ENCODE measurements around the gene ZNF681.
"Not testable (repeated sequence)": the region's sequence is repeated elsewhere in the genome, so short reads cannot be mapped to it uniquely, and the experiment has no call there.

ZNF681 gene

DNA sequence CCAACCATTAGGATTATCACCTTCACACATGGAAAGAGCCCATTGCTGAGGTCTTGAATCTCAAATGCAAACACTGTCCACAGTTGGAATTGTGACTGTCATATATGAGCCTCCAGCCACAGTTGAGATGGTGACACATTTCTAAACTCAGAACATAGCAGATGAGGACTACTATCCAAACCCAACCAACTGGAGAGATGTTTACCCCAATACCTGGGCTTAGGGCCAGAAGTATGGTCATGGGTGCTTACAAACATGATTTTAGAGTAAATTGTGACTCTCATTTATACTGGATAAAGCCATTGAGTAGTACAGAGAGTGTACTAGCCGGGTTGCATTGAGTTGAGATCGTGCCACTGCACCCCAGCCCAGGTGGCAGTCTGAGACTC is 14.0 kb upstream of the ZNF681 start:
- Histone ChIP-seq H3K4me3 (ENCODE audit: low read depth, low read length) (no peak overlapping the region), H3K9me3 (ENCODE audit: control insufficient read depth, insufficient read depth, low read length) (no peaks in the 10 kb centered on the region), H3K4me1 (ENCODE audit: control insufficient read depth, insufficient read depth, low read length) (no peaks in the 10 kb centered on the region), H3K36me3 (ENCODE audit: control insufficient read depth, insufficient read depth, low read length) (peaks cover 27% of the 10 kb centered on the region), H3K27me3 (ENCODE audit: control insufficient read depth, insufficient read depth, low read length) (no peaks in the 10 kb centered on the region), H3K9ac (ENCODE audit: low read depth, low read length) (no peak overlapping the region)

DNA sequence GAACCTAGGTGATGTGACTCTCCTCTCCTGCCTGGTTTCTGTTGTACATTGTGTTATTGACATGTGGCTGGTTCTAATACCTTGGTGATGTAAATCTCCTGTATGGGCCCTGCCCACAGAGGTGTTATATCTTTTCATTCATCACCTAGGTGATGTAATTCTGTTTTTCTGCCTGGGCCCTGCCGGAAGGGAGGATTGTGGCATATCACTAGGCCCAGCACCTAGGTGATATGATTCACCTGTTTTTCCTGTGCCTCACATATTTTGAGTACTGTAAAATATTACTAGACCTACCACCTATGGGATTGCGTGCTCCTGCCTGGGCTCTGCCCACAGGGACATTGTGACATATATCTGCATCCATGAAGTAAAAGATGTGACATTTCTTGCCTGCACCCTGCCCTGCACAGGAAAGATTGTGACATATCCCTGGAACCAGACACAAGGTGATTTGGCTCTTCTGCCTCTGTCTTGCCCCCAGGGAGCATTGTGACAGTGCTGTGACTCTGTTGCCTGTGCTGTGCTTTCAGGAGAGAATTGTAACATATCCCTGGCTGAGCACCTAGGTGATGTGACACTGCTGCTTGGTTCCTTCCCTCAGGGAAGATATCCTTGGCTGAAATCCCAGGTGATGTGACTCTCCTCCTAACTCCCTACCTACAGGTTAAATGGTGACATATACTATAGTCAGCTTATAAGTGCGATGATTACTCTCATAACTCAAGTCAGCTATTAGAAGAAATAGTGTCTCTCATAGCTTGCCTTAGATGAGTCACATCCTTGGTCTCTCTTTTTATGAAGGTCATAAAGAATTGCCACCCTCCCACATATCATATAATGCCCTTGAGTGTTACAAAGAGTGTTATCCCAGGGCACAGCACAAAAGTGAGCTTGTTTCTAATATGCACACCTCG is 13.3 kb upstream of the ZNF681 start:
- H3K27me3 ChIP-seq (ENCODE audit: control insufficient read depth, insufficient read depth, low read length), result no peaks in the 10 kb centered on the region
- no peaks in the 10 kb centered on the region for H3K9me3 ChIP-seq (ENCODE audit: control insufficient read depth, insufficient read depth, low read length)
- H3K4me1 ChIP-seq (ENCODE audit: control insufficient read depth, insufficient read depth, low read length), result no peaks in the 10 kb centered on the region
- H3K36me3 ChIP-seq (ENCODE audit: control insufficient read depth, insufficient read depth, low read length), result peaks cover 25% of the 10 kb centered on the region
- H3K9ac ChIP-seq (ENCODE audit: low read depth, low read length), result no peak overlapping the region
- H3K4me3 ChIP-seq (ENCODE audit: low read depth, low read length), result no peak overlapping the region

- Histone ChIP-seq H3K4me1 (ENCODE audit: control insufficient read depth, insufficient read depth, low read length) (no peaks in the 10 kb centered on the region), H3K9me3 (ENCODE audit: control insufficient read depth, insufficient read depth, low read length) (no peaks in the 10 kb centered on the region), H3K27me3 (ENCODE audit: control insufficient read depth, insufficient read depth, low read length) (no peaks in the 10 kb centered on the region), H3K4me3 (ENCODE audit: low read depth, low read length) (no peak overlapping the region), H3K36me3 (ENCODE audit: control insufficient read depth, insufficient read depth, low read length) (peaks cover 20% of the 10 kb centered on the region), H3K9ac (ENCODE audit: low read depth, low read length) (no peak overlapping the region)
Measured at GRCh38 chr19:23771316-23771715, 12.6 kb upstream of the ZNF681 start.

DNA sequence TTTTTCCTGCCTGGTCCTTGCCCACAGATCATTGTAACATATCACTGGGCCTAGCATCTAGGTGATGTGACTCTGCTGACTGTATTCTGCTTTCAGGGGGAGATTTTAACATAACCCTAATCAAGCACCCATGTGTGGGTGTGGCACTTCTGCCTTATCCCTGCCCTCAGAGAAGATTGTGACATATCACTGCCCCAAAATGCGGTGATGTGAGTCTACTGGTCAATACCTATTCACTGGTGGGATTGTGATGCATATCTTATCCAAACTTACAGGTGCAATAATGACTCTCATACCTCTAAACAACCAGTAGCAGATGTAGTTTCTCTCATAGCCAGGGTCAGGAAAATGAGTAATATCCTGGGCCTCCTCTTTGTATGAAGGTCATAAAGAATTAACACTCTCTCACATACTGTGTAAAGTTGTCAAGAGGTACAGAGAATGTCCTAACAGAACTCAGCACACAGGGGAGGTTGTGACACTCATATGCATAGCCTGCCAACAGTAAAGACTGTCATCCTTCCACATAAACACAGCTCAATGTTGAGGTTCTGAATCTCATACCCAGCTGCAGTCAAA is 12.1 kb upstream of the ZNF681 start:
- Histone ChIP-seq H3K9me3 (ENCODE audit: control insufficient read depth, insufficient read depth, low read length) (no peaks in the 10 kb centered on the region), H3K9ac (ENCODE audit: low read depth, low read length) (no peak overlapping the region), H3K36me3 (ENCODE audit: control insufficient read depth, insufficient read depth, low read length) (peaks cover 17% of the 10 kb centered on the region), H3K4me1 (ENCODE audit: control insufficient read depth, insufficient read depth, low read length) (no peaks in the 10 kb centered on the region), H3K27me3 (ENCODE audit: control insufficient read depth, insufficient read depth, low read length) (no peaks in the 10 kb centered on the region), H3K4me3 (ENCODE audit: low read depth, low read length) (no peak overlapping the region)

- Histone ChIP-seq H3K4me1 (ENCODE audit: control insufficient read depth, insufficient read depth, low read length) (peaks cover 1% of the 10 kb centered on the region), H3K9ac (ENCODE audit: low read depth, low read length) (no peak overlapping the region), H3K27me3 (ENCODE audit: control insufficient read depth, insufficient read depth, low read length) (no peaks in the 10 kb centered on the region), H3K36me3 (ENCODE audit: control insufficient read depth, insufficient read depth, low read length) (peaks cover 15% of the 10 kb centered on the region), H3K4me3 (ENCODE audit: low read depth, low read length) (no peak overlapping the region), H3K9me3 (ENCODE audit: control insufficient read depth, insufficient read depth, low read length) (no peaks in the 10 kb centered on the region)
Measured at GRCh38 chr19:23769691-23770468, 11.2 kb upstream of the ZNF681 start.

DNA sequence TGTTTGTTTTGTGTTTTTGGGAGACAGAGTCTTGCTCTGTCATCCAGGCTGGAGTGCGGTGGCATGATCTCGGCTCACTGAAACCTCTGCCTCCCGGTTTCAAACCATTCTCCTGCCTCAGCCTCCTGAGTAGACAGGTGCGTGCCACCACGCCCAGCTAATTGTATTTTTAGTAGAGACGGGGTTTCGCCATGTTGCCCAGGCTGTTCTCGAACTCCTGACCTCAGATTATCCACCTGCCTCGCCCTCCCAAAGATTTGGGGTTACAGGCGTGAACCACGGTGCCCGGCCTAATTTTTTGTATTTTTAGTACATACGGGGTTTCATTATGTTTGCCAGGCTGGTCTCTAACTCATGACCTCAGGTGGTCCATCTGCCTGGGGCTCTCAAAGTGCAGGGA is 8.3 kb upstream of the ZNF681 start:
- no peak overlapping the region for H3K9ac ChIP-seq (ENCODE audit: low read depth, low read length)
- H3K27me3 ChIP-seq (ENCODE audit: control insufficient read depth, insufficient read depth, low read length), result no peaks in the 10 kb centered on the region
- H3K36me3 ChIP-seq (ENCODE audit: control insufficient read depth, insufficient read depth, low read length), result peaks cover 4% of the 10 kb centered on the region
- peaks cover 3% of the 10 kb centered on the region for H3K4me1 ChIP-seq (ENCODE audit: control insufficient read depth, insufficient read depth, low read length)
- no peak overlapping the region for H3K4me3 ChIP-seq (ENCODE audit: low read depth, low read length)
- no peaks in the 10 kb centered on the region for H3K9me3 ChIP-seq (ENCODE audit: control insufficient read depth, insufficient read depth, low read length)

GRCh38 chr19:23764781-23765180 is 6.1 kb upstream of the ZNF681 start:
- Histone ChIP-seq H3K4me3 (ENCODE audit: low read depth, low read length) (peak overlapping the region; percentile 26), H3K9me3 (ENCODE audit: control insufficient read depth, insufficient read depth, low read length) (no peaks in the 10 kb centered on the region)

DNA sequence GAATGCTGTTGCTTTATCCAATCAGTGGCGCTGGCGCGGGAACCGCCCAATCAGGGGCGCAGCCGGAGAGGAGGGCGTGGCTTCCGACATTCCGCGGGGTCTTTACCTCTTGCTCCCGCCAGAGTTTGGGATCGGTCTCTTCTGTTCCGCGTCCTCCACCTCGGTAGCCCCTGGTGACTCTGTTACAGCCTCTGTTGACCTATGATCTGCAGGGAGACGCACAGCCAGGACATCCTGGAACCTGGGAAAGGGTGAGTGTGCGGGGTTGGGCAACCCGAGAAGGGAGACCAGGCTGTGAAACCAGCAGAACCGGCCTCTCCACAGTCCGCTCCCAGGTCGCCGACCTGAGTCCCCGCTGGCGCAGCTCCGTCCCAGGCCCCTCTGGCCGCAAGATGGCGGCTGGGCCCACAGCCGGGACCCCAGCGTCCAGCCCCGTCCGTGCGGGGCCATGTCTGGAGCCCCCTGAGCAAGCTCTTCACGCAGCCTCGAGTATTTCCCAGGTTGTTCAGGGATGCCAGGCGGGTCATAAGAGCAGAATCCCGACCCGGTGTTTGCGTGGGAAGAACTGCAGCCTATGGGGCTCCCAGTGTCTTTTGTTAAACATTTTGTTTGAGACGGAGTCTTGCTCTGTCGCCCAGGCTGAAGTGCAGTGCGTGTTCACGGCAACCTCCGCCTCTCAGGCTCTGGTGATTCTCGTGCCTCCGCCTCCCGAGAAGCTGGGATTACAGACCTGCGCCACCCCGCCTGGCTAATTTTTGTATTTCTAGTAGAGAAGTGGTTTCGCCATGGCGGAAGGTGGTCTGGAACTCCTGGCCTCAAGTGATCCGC is 4.4 kb upstream of the ZNF681 start:
- Histone ChIP-seq H3K36me3 (ENCODE audit: control insufficient read depth, insufficient read depth, low read length) (no peaks in the 10 kb centered on the region), H3K27me3 (ENCODE audit: control insufficient read depth, insufficient read depth, low read length) (peaks cover 8% of the 10 kb centered on the region), H3K4me1 (ENCODE audit: control insufficient read depth, insufficient read depth, low read length) (peaks cover 3% of the 10 kb centered on the region), H3K9me3 (ENCODE audit: control insufficient read depth, insufficient read depth, low read length) (no peaks in the 10 kb centered on the region), H3K9ac (ENCODE audit: low read depth, low read length) (peak overlapping the region; percentile 85), H3K4me3 (ENCODE audit: low read depth, low read length) (peak overlapping the region; percentile 99)

More at GRCh38 chr19:23764781-23765180, 6.1 kb upstream of the ZNF681 start:
- H3K36me3 ChIP-seq (ENCODE audit: control insufficient read depth, insufficient read depth, low read length), result peaks cover 4% of the 10 kb centered on the region
- H3K4me1 ChIP-seq (ENCODE audit: control insufficient read depth, insufficient read depth, low read length), result peaks cover 3% of the 10 kb centered on the region
- H3K27me3 ChIP-seq (ENCODE audit: control insufficient read depth, insufficient read depth, low read length), result peaks cover 8% of the 10 kb centered on the region
- H3K9ac ChIP-seq (ENCODE audit: low read depth, low read length), result no peak overlapping the region

- Histone ChIP-seq H3K4me3 (ENCODE audit: low read depth, low read length) (peak overlapping the region; percentile 99), H3K27me3 (ENCODE audit: control insufficient read depth, insufficient read depth, low read length) (peaks cover 8% of the 10 kb centered on the region)
Measured at GRCh38 chr19:23762548-23762883, 3.8 kb upstream of the ZNF681 start.

GRCh38 chr19:23760326-23760725 is 1.6 kb upstream of the ZNF681 start:
- not testable (repeated sequence) for H3K27me3 ChIP-seq (ENCODE audit: control insufficient read depth, insufficient read depth, low read length); H3K9me3 ChIP-seq (ENCODE audit: control insufficient read depth, insufficient read depth, low read length); H3K36me3 ChIP-seq (ENCODE audit: control insufficient read depth, insufficient read depth, low read length); H3K4me1 ChIP-seq (ENCODE audit: control insufficient read depth, insufficient read depth, low read length); H3K9ac ChIP-seq (ENCODE audit: low read depth, low read length); H3K4me3 ChIP-seq (ENCODE audit: low read depth, low read length)

More at GRCh38 chr19:23762548-23762883, 3.8 kb upstream of the ZNF681 start:
- no peaks in the 10 kb centered on the region for H3K36me3 ChIP-seq (ENCODE audit: control insufficient read depth, insufficient read depth, low read length)
- no peak overlapping the region for H3K9ac ChIP-seq (ENCODE audit: low read depth, low read length)
- H3K9me3 ChIP-seq (ENCODE audit: control insufficient read depth, insufficient read depth, low read length), result no peaks in the 10 kb centered on the region
- peaks cover 3% of the 10 kb centered on the region for H3K4me1 ChIP-seq (ENCODE audit: control insufficient read depth, insufficient read depth, low read length)

DNA sequence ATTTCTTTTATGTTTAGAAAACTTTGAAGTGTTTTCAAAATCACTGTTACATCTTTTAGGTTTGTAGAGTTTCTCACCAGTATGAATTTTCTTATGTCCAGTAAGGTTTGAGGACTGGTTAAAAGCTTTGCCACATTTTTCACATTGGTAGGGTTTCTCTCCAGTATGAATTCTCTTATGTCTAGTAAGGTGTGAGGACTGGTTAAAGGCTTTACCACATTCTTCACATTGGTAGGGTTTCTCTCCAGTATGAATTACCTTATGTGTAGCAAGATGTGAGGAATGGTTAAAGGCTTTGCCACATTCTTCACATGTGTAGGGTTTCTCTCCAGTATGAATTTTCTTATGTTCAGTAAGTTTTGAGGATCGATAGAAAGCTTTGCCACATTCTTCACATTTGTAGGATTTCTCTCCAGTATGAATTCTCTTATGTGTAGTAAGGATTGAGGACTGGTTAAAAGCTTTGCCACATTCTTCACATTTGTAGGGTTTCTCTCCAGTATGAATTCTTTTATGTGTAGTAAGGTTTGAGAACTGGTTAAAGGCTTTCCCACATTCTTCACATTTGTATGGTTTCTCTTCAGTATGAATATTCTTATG is 15.0 kb downstream of the ZNF681 start:
- not testable (repeated sequence) for H3K9me3 ChIP-seq (ENCODE audit: control insufficient read depth, insufficient read depth, low read length); H3K4me1 ChIP-seq (ENCODE audit: control insufficient read depth, insufficient read depth, low read length); H3K36me3 ChIP-seq (ENCODE audit: control insufficient read depth, insufficient read depth, low read length); H3K27me3 ChIP-seq (ENCODE audit: control insufficient read depth, insufficient read depth, low read length); H3K9ac ChIP-seq (ENCODE audit: low read depth, low read length); H3K4me3 ChIP-seq (ENCODE audit: low read depth, low read length)

Measured in iPS-15b (cell line).